NCI-H1092 treated with DMSO at 0.1 percent for 48 hours (cell line): ENCODE data around the gene PCSK9.
"Not testable (repeated sequence)": the region's sequence is repeated elsewhere in the genome, so short reads cannot be mapped to it uniquely, and the experiment has no call there.

ENCODE experiments used
- DNase-seq: peaks from one replicate; lab custom pipeline; 2025; lab: John Stamatoyannopoulos, UW

The PCSK9 gene

GRCh38 chr1:55079651-55080050, 40.3 kb downstream of the PCSK9 start:
- no peak for DNase-seq

GRCh38 chr1:55081188-55081904, 42.0 kb downstream of the PCSK9 start:
- DNase-seq, result no peak

GRCh38 chr1:55081905-55082296, 42.6 kb downstream of the PCSK9 start:
- DNase-seq, result no peak

DNA sequence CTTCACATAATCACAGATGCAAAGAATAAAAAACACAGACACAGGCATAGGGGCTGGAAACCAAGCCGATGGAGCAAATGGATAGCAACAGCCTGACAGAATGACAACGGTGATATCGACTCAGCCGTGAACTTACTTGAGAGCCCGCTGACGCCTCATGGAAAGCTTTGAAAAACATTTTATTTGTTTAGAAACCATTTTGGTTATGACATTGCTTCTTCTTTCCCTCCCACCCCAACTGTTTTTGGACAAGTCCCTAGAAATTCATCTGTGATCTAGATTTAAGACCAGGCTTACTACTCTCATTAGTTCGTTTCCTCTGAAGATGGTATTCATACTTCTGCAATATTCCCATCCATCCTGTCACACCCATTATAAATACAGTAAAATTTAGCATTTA, 44.9 kb downstream of the PCSK9 start:
- no peak for DNase-seq

GRCh38 chr1:55087439-55087838, 48.1 kb downstream of the PCSK9 start:
- DNase-seq, result no peak

GRCh38 chr1:55088413-55088812, 49.1 kb downstream of the PCSK9 start:
- DNase-seq, result no peak

DNA sequence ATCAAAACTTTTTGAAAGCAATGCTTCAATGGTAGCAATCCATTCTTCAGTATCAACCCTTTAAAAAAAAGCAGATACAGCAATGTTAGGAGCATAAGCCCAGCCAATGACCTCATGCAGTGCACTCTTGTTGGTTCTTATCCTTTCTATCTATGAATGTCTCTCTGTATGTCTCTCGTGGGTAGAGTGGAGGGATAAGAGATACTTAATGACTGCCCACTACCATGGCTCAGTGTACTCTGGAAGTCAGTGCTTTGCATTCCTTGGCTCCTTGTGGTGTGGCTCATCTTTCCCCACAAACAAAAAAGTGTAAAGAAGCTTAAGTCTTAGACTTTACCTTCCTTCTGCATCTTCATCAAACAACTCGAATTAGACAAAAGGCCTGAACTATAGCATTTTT, 50.3 kb downstream of the PCSK9 start:
- no peak for DNase-seq

GRCh38 chr1:55092475-55092874, 53.1 kb downstream of the PCSK9 start:
- DNase-seq, result no peak

DNA sequence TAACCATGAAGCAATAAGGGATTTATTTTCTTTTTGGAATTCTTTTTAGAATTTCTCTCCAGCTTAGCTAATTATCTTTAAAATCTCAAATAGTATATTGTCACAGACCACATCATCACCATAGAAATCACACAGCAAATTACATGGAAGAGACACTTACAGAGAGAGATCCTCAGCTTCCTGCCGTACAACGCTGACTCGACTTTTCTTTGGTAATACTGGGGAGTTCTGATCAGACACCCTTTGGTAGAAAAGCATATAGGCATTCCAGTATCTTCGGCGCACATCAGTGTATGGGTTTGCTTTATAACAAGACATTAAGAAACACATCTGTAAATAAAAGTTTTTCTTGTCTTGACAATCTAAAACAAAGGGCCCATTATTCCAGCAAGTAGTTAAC, 55.7 kb downstream of the PCSK9 start:
- DNase-seq, result no peak

- no peak for DNase-seq
Observed at GRCh38 chr1:55103891-55104290, 64.5 kb downstream of the PCSK9 start.

DNA sequence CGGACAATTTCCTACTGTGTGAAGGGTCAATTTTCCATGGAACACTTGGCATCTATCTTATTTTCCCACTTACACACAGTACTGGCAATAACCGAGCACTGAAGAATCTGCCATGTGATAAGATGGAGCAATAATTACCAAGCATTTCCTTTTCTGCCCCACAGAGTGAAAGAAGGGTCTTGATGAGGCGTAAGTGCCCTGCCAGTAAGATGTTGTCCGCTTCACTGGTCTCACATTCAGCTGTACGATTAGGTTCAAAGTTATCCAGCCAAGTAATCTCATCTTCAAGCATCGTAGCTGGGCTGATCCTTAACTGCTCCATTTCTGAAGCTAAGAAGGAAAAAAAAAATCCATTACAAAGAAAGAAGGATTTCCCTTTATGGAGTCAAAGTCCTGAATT, 67.8 kb downstream of the PCSK9 start:
- no peak for DNase-seq

GRCh38 chr1:55109005-55109404, 69.7 kb downstream of the PCSK9 start:
- not testable (repeated sequence) for DNase-seq
